HCT116 (cell line): Measurements from ENCODE around the gene LDB2. TPM values are rescaled to one million over a fixed set of nuclear protein-coding genes. Genes with fewer than 3 reads are reported as not detected.

Source experiments
- ATAC-seq: fragments of 200-7000 bp; cut with Tn5 transposase; 2 replicates; pipeline ENCODE4 v1.9.1; 2020; ENCODE audit warnings: mild to moderate bottlenecking, moderate library complexity
- BruUV-seq: library from RNA; stranded (reverse); fragments of 400-500 nt; replicated peaks from 2 replicates; lab custom pipeline; 2021; lab: Mats Ljungman, UMichigan
- CTCF ChIA-PET: fragments of 300-600 bp; sonication (Branson Sonifier 250); formaldehyde crosslinking; loops from one replicate; lab custom pipeline; 2021; ENCODE audit warnings: antibody characterized with exemption; lab: Charles Lee
- POLR2A ChIA-PET: fragments of 300-600, 350-600 bp; sonication (Branson Sonifier 250); formaldehyde crosslinking; loops from one replicate; lab custom pipeline; 2021; ENCODE audit warnings: antibody characterized with exemption; lab: Charles Lee
- RAD21 ChIA-PET, 2 experiments: fragments of 300-600 bp; sonication (Branson Sonifier 250); formaldehyde crosslinking; loops; one replicate each; lab custom pipeline; 2023; ENCODE audit warnings: low total read pairs in 2 of 2; ENCODE audit not compliant: uncharacterized antibody in 2 of 2, unreplicated experiment in 2 of 2, low non-redundant PET in 1 of 2; lab: Charles Lee
- DNase-seq: peaks from one replicate; pipeline ENCODE4 v3.0.0-alpha.2; 2010; ENCODE audit warnings: low read depth, low spot score
- H2AFZ ChIP-seq: fragments of 200-600 bp; shearing (Covaris generic), sonication (generic); 2 replicates; pipeline ENCODE4 v1.6.1; 2017; ENCODE audit warnings: low read depth, mixed run types, mixed read lengths, antibody characterized with exemption, low read length; ENCODE audit not compliant: poor library complexity, severe bottlenecking
- H3K27ac ChIP-seq: 2 replicates; pipeline ENCODE4 v1.5.1; 2012; ENCODE audit warnings: low read depth, low read length
- H3K27me3 ChIP-seq: fragments of 200-600 bp; sonication (generic); 2 replicates; pipeline ENCODE4 v1.6.1; 2016; ENCODE audit warnings: mixed run types, low read length, mixed read lengths; ENCODE audit not compliant: insufficient read depth
- H3K36me3 ChIP-seq, 2 experiments: fragments of 200-500 bp in 1 of 2; fragments of 200-600 bp in 1 of 2; sonication (Bioruptor generic) in 1 of 2; sonication (generic) in 1 of 2; 2 replicates each; pipeline versions ENCODE4 v1.5.1 to v1.6.1; 2014 to 2016; ENCODE audit warnings: low read length in 2 of 2, inconsistent platforms in 1 of 2, mixed read lengths in 1 of 2, mixed run types in 1 of 2; ENCODE audit not compliant: insufficient read depth in 2 of 2, control insufficient read depth in 1 of 2
- H3K4me1 ChIP-seq, 2 experiments: fragments of 200-600 bp in 1 of 2; sonication (generic) in 1 of 2; 2 replicates each; pipeline versions ENCODE4 v1.5.1 to v1.6.1; 2012 to 2017; ENCODE audit warnings: low read length in 2 of 2, inconsistent platforms in 1 of 2, mild to moderate bottlenecking in 1 of 2, mixed read lengths in 1 of 2, mixed run types in 1 of 2, moderate library complexity in 1 of 2; ENCODE audit not compliant: insufficient read depth in 2 of 2, control insufficient read depth in 1 of 2
- H3K4me2 ChIP-seq: fragments of 200-600 bp; sonication (generic); 2 replicates; pipeline ENCODE4 v1.6.1; 2017; ENCODE audit warnings: mixed run types, low read length, mixed read lengths
- H3K4me3 ChIP-seq, 2 experiments: fragments of 200-600 bp in 1 of 2; sonication (generic) in 1 of 2; replicated peaks in 1 of 2; 2 replicates each; pipeline ENCODE4 v1.5.1; 2011 to 2016; ENCODE audit warnings: low read length in 2 of 2, control low read depth in 1 of 2, low read depth in 1 of 2, mild to moderate bottlenecking in 1 of 2, mixed read lengths in 1 of 2, mixed run types in 1 of 2
- H3K79me2 ChIP-seq: fragments of 200-600 bp; sonication (generic); 2 replicates; pipeline ENCODE4 v1.6.1; 2017; ENCODE audit warnings: mild to moderate bottlenecking, mixed run types, low read length, moderate library complexity, mixed read lengths; ENCODE audit not compliant: insufficient read depth
- H3K9ac ChIP-seq: fragments of 200-600 bp; sonication (generic); 2 replicates; pipeline ENCODE4 v1.6.1; 2016; ENCODE audit warnings: low read length, mixed read lengths
- H3K9me2 ChIP-seq: fragments of 200-600 bp; sonication (generic), shearing (Covaris generic); 2 replicates; pipeline ENCODE4 v1.6.1; 2017; ENCODE audit warnings: mixed run types, mild to moderate bottlenecking, moderate library complexity; ENCODE audit not compliant: insufficient read depth
- H3K9me3 ChIP-seq, 2 experiments: fragments of 200-500 bp in 1 of 2; fragments of 200-600 bp in 1 of 2; sonication (Bioruptor generic) in 1 of 2; sonication (generic) in 1 of 2; 2 replicates each; pipeline ENCODE4 v1.6.1; 2014 to 2017; ENCODE audit warnings: low read length in 2 of 2, mixed read lengths in 2 of 2, inconsistent platforms in 1 of 2, low read depth in 1 of 2, mild to moderate bottlenecking in 1 of 2, mixed run types in 1 of 2, moderate library complexity in 1 of 2; ENCODE audit not compliant: control insufficient read depth in 1 of 2, insufficient read depth in 1 of 2
- H4K20me1 ChIP-seq: fragments of 200-600 bp; sonication (generic), shearing (Covaris generic); 2 replicates; pipeline ENCODE4 v1.6.1; 2017; ENCODE audit warnings: mixed run types, mild to moderate bottlenecking, moderate library complexity; ENCODE audit not compliant: insufficient read depth
- CBX3 ChIP-seq: IDR thresholded peaks from 2 replicates; pipeline ENCODE4 v1.6.1; 2012; ENCODE audit warnings: low read depth
- EZH2 ChIP-seq: fragments of 200-600 bp; sonication (generic); IDR thresholded peaks from 2 replicates; pipeline ENCODE4 v1.6.1; 2017; ENCODE audit warnings: antibody characterized with exemption, mixed run types
- FOSL1 ChIP-seq: IDR thresholded peaks from 2 replicates; pipeline ENCODE4 v1.6.1; 2012; ENCODE audit warnings: low read depth
- POLR2A ChIP-seq: IDR thresholded peaks from 2 replicates; pipeline ENCODE4 v1.7.0; 2011; ENCODE audit warnings: borderline replicate concordance; ENCODE audit not compliant: insufficient read depth, insufficient read length; ENCODE audit errors: extremely low read depth
- SIN3A ChIP-seq: IDR thresholded peaks from 2 replicates; pipeline ENCODE4 v1.6.1; 2012; ENCODE audit warnings: low read depth
- SP1 ChIP-seq: IDR thresholded peaks from 2 replicates; pipeline ENCODE4 v1.6.1; 2012; ENCODE audit warnings: low read depth
- ZFX ChIP-seq: fragments of 450-650 bp; IDR thresholded peaks from 2 replicates; pipeline ENCODE4 v1.6.1; 2017
- intact Hi-C: fragments of 100-400 bp; cut with micrococcal nuclease; formaldehyde crosslinking; loops from 2 replicates; pipeline ENCODE4 v1.10.0; 2022
- total RNA-seq: library from RNA; stranded (reverse); gene quantifications from one replicate; pipeline ENCODE4 v1.2.1, GENCODE V29; 2021; ENCODE audit not compliant: unreplicated experiment
- TF ChIP-seq, protein P1 (sequence below): IDR thresholded peaks from 2 replicates; pipeline ENCODE4 v1.6.1; 2012; ENCODE audit warnings: low read depth
- TF ChIP-seq, protein P2 (sequence below): IDR thresholded peaks from 2 replicates; pipeline ENCODE4 v1.6.1; 2012

LDB2 gene
- total RNA-seq, 1 experiment from 2014 or later = 0.12 TPM

DNA sequence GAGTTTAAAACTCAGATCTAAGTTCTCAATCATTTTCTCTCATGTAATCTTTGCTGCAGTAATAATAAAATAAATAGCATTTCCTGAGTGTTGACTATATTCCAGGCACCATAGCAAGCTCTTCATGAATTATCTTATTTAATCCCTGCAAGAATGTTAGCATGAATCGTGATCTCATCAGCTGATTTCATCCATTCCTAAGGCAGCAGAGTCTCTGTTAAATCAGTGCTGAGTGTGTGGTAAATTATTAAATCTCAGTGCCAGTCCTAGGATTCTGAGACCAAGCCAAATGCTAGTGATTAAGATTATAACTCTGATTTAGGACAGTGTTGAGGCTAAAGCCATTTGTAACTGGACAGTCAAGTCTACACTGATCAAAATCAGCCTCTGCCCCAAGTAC lies 431.9 kb downstream of the LDB2 start:
- POLR2A ChIA-PET = no interaction called here
- BruUV-seq = no TSS peak
- no peak overlapping the region for H3K4me2 ChIP-seq
- no peak overlapping the region for H3K9ac ChIP-seq
- H3K9me3 ChIP-seq = no peaks in the 10 kb centered on the region
- ATAC-seq (no peak), DNase-seq (no peak)
- no peak overlapping the region for H3K4me3 ChIP-seq
- H4K20me1 ChIP-seq = no peaks in the 10 kb centered on the region
- H3K4me1 ChIP-seq = no peaks in the 10 kb centered on the region
- intact Hi-C loops = no loop called here
- TF ChIP-seq SP1 (no peak), ZFX (no peak)
- no peak overlapping the region for H3K27ac ChIP-seq
- no peaks in the 10 kb centered on the region for H3K36me3 ChIP-seq
- no peak overlapping the region for H2AFZ ChIP-seq
- peaks cover 10% of the 10 kb centered on the region; the same call in 1 of the 2 replicates for H3K27me3 ChIP-seq
- H3K79me2 ChIP-seq = no peaks in the 10 kb centered on the region
- H3K9me2 ChIP-seq = no peaks in the 10 kb centered on the region
- RAD21 ChIA-PET = no interaction called here
- CTCF ChIA-PET = no interaction called here

DNA sequence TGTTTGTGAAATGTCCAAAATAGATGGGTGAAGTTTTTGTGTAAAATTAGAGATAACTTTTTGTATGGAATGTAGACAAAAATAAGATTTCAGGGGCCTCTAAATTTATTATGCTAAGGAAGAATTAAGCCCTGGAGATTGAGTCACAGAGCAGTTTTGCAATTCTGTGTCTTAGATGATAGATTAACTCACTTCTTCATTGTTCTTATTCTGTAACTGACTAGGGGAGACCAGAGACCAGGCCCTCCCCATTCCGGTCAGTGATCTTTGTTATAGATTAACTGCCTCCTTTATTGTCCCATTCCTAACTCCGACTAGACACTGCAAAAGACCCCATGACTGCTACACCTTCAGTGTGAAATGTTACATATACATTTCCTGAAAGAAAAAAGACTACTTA lies 433.8 kb downstream of the LDB2 start:
- Histone ChIP-seq H3K9me2 (no peaks in the 10 kb centered on the region), H2AFZ (no peak overlapping the region), H4K20me1 (no peaks in the 10 kb centered on the region), H3K9ac (no peak overlapping the region), H3K27ac (no peak overlapping the region), H3K27me3 (peaks cover 14% of the 10 kb centered on the region; the same call in 1 of the 2 replicates), H3K4me2 (no peak overlapping the region), H3K79me2 (no peaks in the 10 kb centered on the region), H3K36me3 (no peaks in the 10 kb centered on the region), H3K4me1 (no peaks in the 10 kb centered on the region), H3K9me3 (no peaks in the 10 kb centered on the region), H3K4me3 (no peak overlapping the region)
- ATAC-seq (no peak), DNase-seq (no peak)
- no peak for TF ChIP-seq EZH2
- no peak for TF ChIP-seq SIN3A
- TF ChIP-seq, protein P1, sequence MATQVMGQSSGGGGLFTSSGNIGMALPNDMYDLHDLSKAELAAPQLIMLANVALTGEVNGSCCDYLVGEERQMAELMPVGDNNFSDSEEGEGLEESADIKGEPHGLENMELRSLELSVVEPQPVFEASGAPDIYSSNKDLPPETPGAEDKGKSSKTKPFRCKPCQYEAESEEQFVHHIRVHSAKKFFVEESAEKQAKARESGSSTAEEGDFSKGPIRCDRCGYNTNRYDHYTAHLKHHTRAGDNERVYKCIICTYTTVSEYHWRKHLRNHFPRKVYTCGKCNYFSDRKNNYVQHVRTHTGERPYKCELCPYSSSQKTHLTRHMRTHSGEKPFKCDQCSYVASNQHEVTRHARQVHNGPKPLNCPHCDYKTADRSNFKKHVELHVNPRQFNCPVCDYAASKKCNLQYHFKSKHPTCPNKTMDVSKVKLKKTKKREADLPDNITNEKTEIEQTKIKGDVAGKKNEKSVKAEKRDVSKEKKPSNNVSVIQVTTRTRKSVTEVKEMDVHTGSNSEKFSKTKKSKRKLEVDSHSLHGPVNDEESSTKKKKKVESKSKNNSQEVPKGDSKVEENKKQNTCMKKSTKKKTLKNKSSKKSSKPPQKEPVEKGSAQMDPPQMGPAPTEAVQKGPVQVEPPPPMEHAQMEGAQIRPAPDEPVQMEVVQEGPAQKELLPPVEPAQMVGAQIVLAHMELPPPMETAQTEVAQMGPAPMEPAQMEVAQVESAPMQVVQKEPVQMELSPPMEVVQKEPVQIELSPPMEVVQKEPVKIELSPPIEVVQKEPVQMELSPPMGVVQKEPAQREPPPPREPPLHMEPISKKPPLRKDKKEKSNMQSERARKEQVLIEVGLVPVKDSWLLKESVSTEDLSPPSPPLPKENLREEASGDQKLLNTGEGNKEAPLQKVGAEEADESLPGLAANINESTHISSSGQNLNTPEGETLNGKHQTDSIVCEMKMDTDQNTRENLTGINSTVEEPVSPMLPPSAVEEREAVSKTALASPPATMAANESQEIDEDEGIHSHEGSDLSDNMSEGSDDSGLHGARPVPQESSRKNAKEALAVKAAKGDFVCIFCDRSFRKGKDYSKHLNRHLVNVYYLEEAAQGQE = no peak
- no peak for TF ChIP-seq CBX3
- TF ChIP-seq FOSL1 = no peak
- no peak for TF ChIP-seq SP1
- TF ChIP-seq POLR2A = no peak
- TF ChIP-seq, protein P2, sequence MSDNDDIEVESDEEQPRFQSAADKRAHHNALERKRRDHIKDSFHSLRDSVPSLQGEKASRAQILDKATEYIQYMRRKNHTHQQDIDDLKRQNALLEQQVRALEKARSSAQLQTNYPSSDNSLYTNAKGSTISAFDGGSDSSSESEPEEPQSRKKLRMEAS = no peak
- POLR2A ChIA-PET = no interaction called here
- BruUV-seq = no TSS peak
- RAD21 ChIA-PET = no interaction called here
- intact Hi-C loops = no loop called here
- CTCF ChIA-PET = no interaction called here
